Measurements from ENCODE around the gene LAMTOR2.

LAMTOR2 gene

GRCh38 chr1:156045076-156045475, 9.5 kb upstream of the LAMTOR2 start:
- Histone ChIP-seq H3K36me3 (replicated peaks; ENCODE audit: insufficient read depth, low read length) (0 out of 2 replicates have a peak, but pooled peaks cover 3% of the 10 kb centered on the region), H3K79me2 (ENCODE audit: low read length) (no peaks in the 10 kb centered on the region), H3F3A (ENCODE audit: insufficient read depth, low read length) (no peaks in the 10 kb centered on the region), H3K9me3 (replicated peaks; ENCODE audit: insufficient read depth, low read length) (no peaks in the 10 kb centered on the region), H3K4me1 (ENCODE audit: low read length) (no peaks in the 10 kb centered on the region), H3K4me3 (ENCODE audit: low read length) (no peak overlapping the region), H2AFZ (ENCODE audit: low read length) (no peak overlapping the region), H3K27ac (ENCODE audit: low read length) (no peak overlapping the region), H4K20me1 (ENCODE audit: insufficient read depth, low read length) (no peaks in the 10 kb centered on the region), H3K9me2 (replicated peaks; ENCODE audit: insufficient read depth, low read length) (no peaks in the 10 kb centered on the region), H3K4me2 (ENCODE audit: low read depth, low read length) (no peak overlapping the region), H3K9ac (ENCODE audit: low read length) (no peak overlapping the region), H3K27me3 (replicated peaks; ENCODE audit: insufficient read depth, low read length) (no peaks in the 10 kb centered on the region)
- TF ChIP-seq CTCF (IDR thresholded peaks at IDR 0.05; ENCODE audit: low read length), result no peak
- TF ChIP-seq EZH2phosphoT487 (IDR thresholded peaks at IDR 0.05; ENCODE audit: low read length), result no peak
- no peak for TF ChIP-seq EZH2 (optimal IDR thresholded peaks at IDR 0.05; ENCODE audit: low read depth, low read length)
- DNase-seq, result no peak

GRCh38 chr1:156048663-156049258, 5.8 kb upstream of the LAMTOR2 start:
- DNase-seq, result no peak
- Histone ChIP-seq H3K9me2 (replicated peaks; ENCODE audit: insufficient read depth, low read length) (no peaks in the 10 kb centered on the region), H3K36me3 (replicated peaks; ENCODE audit: insufficient read depth, low read length) (no peaks in the 10 kb centered on the region), H3F3A (ENCODE audit: insufficient read depth, low read length) (no peaks in the 10 kb centered on the region), H3K4me1 (ENCODE audit: low read length) (peaks cover 5% of the 10 kb centered on the region), H3K79me2 (ENCODE audit: low read length) (peaks cover 28% of the 10 kb centered on the region), H3K27me3 (replicated peaks; ENCODE audit: insufficient read depth, low read length) (no peaks in the 10 kb centered on the region), H3K27ac (ENCODE audit: low read length) (no peak overlapping the region), H3K9ac (ENCODE audit: low read length) (no peak overlapping the region), H2AFZ (ENCODE audit: low read length) (no peak overlapping the region), H3K4me2 (ENCODE audit: low read depth, low read length) (no peak overlapping the region), H3K4me3 (ENCODE audit: low read length) (no peak overlapping the region), H3K9me3 (replicated peaks; ENCODE audit: insufficient read depth, low read length) (no peaks in the 10 kb centered on the region), H4K20me1 (ENCODE audit: insufficient read depth, low read length) (no peaks in the 10 kb centered on the region)
- TF ChIP-seq CTCF (IDR thresholded peaks at IDR 0.05; ENCODE audit: low read length) (no peak), EZH2phosphoT487 (IDR thresholded peaks at IDR 0.05; ENCODE audit: low read length) (no peak), EZH2 (optimal IDR thresholded peaks at IDR 0.05; ENCODE audit: low read depth, low read length) (no peak)

- TF ChIP-seq CTCF (IDR thresholded peaks at IDR 0.05; ENCODE audit: low read length) (no peak), EZH2 (optimal IDR thresholded peaks at IDR 0.05; ENCODE audit: low read depth, low read length) (no peak), EZH2phosphoT487 (IDR thresholded peaks at IDR 0.05; ENCODE audit: low read length) (no peak)
- no peak overlapping the region for H2AFZ ChIP-seq (ENCODE audit: low read length)
- H3F3A ChIP-seq (ENCODE audit: insufficient read depth, low read length), result peaks cover 5% of the 10 kb centered on the region
- no peak overlapping the region for H3K4me3 ChIP-seq (ENCODE audit: low read length)
- peaks cover 32% of the 10 kb centered on the region for H3K79me2 ChIP-seq (ENCODE audit: low read length)
- H4K20me1 ChIP-seq (ENCODE audit: insufficient read depth, low read length), result no peaks in the 10 kb centered on the region
- no peak overlapping the region for H3K4me2 ChIP-seq (ENCODE audit: low read depth, low read length)
- H3K36me3 ChIP-seq (replicated peaks; ENCODE audit: insufficient read depth, low read length), result no peaks in the 10 kb centered on the region
- H3K9ac ChIP-seq (ENCODE audit: low read length), result no peak overlapping the region
- no peaks in the 10 kb centered on the region for H3K27me3 ChIP-seq (replicated peaks; ENCODE audit: insufficient read depth, low read length)
- no peaks in the 10 kb centered on the region for H3K9me2 ChIP-seq (replicated peaks; ENCODE audit: insufficient read depth, low read length)
- H3K27ac ChIP-seq (ENCODE audit: low read length), result no peak overlapping the region
- H3K9me3 ChIP-seq (replicated peaks; ENCODE audit: insufficient read depth, low read length), result no peaks in the 10 kb centered on the region
- peaks cover 6% of the 10 kb centered on the region for H3K4me1 ChIP-seq (ENCODE audit: low read length)
- DNase-seq, result no peak
Measured at GRCh38 chr1:156050376-156050775, 4.2 kb upstream of the LAMTOR2 start.
